Fibroblast of lung (primary cell): ENCODE measurements around the gene PAIP2. TPM values are rescaled to one million over a fixed set of nuclear protein-coding genes. Genes with fewer than 3 reads are reported as not detected.
"Not testable (repeated sequence)": the region's sequence is repeated elsewhere in the genome, so short reads cannot be mapped to it uniquely, and the experiment has no call there.

ENCODE experiments used
- DNase-seq, 2 donors: peaks; one replicate each; pipeline versions ENCODE4 v3.0.0 to v3.0.0-alpha.2; 2010; ENCODE audit warnings: low read depth in 2 of 2
- H2AFZ ChIP-seq: 2 replicates; pipeline ENCODE4 v1.5.1; 2012; ENCODE audit warnings: low read length, control low read depth, inconsistent platforms
- H3K27ac ChIP-seq: 2 replicates; pipeline ENCODE4 v1.5.1; 2011; ENCODE audit warnings: low read length, control low read depth; ENCODE audit not compliant: insufficient read depth
- H3K27me3 ChIP-seq: 2 replicates; pipeline ENCODE4 v1.5.1; 2011; ENCODE audit warnings: mild to moderate bottlenecking, low read length; ENCODE audit not compliant: control insufficient read depth, insufficient read depth
- H3K36me3 ChIP-seq: 2 replicates; pipeline ENCODE4 v1.5.1; 2011; ENCODE audit warnings: low read length; ENCODE audit not compliant: control insufficient read depth, insufficient read depth
- H3K4me1 ChIP-seq: 2 replicates; pipeline ENCODE4 v1.5.1; 2011; ENCODE audit warnings: low read length; ENCODE audit not compliant: control insufficient read depth, insufficient read depth; ENCODE audit errors: extremely low read depth
- H3K4me2 ChIP-seq: 2 replicates; pipeline ENCODE4 v1.5.1; 2011; ENCODE audit warnings: low read length, control low read depth; ENCODE audit not compliant: insufficient read depth; ENCODE audit errors: extremely low read depth
- H3K4me3 ChIP-seq, 4 experiments: fragments of 200-600 bp in 1 of 4; sonication (generic) in 1 of 4; replicated peaks in 1 of 4; 2 replicates each; pipeline ENCODE4 v1.5.1; 2011 to 2016; ENCODE audit warnings: low read length in 4 of 4, low read depth in 3 of 4, mild to moderate bottlenecking in 3 of 4, control low read depth in 2 of 4, inconsistent platforms in 1 of 4, mixed read lengths in 1 of 4; ENCODE audit not compliant: insufficient read depth in 1 of 4; ENCODE audit errors: control extremely low read depth in 1 of 4
- H3K79me2 ChIP-seq: 2 replicates; pipeline ENCODE4 v1.5.1; 2012; ENCODE audit warnings: mild to moderate bottlenecking, low read length, inconsistent platforms; ENCODE audit not compliant: control insufficient read depth, insufficient read depth
- H3K9ac ChIP-seq: 2 replicates; pipeline ENCODE4 v1.5.1; 2011; ENCODE audit warnings: mild to moderate bottlenecking, low read length, control low read depth; ENCODE audit not compliant: insufficient read depth
- H3K9me3 ChIP-seq: 2 replicates; pipeline ENCODE4 v1.5.1; 2012; ENCODE audit warnings: low read depth, low read length; ENCODE audit not compliant: control insufficient read depth, insufficient read depth
- H4K20me1 ChIP-seq: 2 replicates; pipeline ENCODE4 v1.5.1; 2011; ENCODE audit warnings: low read length; ENCODE audit not compliant: control insufficient read depth, insufficient read depth; ENCODE audit errors: extremely low read depth
- CTCF ChIP-seq, 2 donors: IDR thresholded peaks in 1 of 2; conservative IDR thresholded peaks in 1 of 2; 1 replicate in 1 of 2; 2 replicates in 1 of 2; pipeline ENCODE4 v1.5.1; 2011 to 2012; ENCODE audit warnings: low read length in 2 of 2, control low read depth in 1 of 2, inconsistent platforms in 1 of 2, low read depth in 1 of 2, mild to moderate bottlenecking in 1 of 2
- EZH2 ChIP-seq: IDR thresholded peaks from 2 replicates; pipeline ENCODE4 v1.5.1; 2012; ENCODE audit warnings: low read length, control low read depth, mild to moderate bottlenecking; ENCODE audit errors: missing control alignments
- polyA plus RNA-seq, 2 donors: library from polyadenylated mRNA; depleted of rRNA in 1 of 2; stranded (reverse) in 1 of 2; unstranded in 1 of 2; fragments of >200 nt; gene quantifications; 2 replicates each; pipeline ENCODE4 v1.2.1, GENCODE V29; 2011 to 2012; ENCODE audit warnings: missing spikeins in 1 of 2
- total RNA-seq: library from RNA; depleted of rRNA; stranded (reverse); fragments of >200 nt; gene quantifications from 2 replicates; pipeline ENCODE4 v1.2.1, GENCODE V29; 2014

PAIP2 gene
- total and polyA plus RNA-seq, 2 donors (not counting 1 experiment from before 2014, with no cell fraction given), result 59.0 to 105 TPM

- no peak overlapping the region for H2AFZ ChIP-seq
- H3K79me2 ChIP-seq, result peaks cover 63% of the 10 kb centered on the region
- no peak overlapping the region for H3K4me3 ChIP-seq
- H3K4me2 ChIP-seq, result no peak overlapping the region
- no peak for DNase-seq
- H3K9me3 ChIP-seq, result no peaks in the 10 kb centered on the region
- no peaks in the 10 kb centered on the region for H3K27me3 ChIP-seq
- H3K4me1 ChIP-seq, result no peaks in the 10 kb centered on the region
- H3K9ac ChIP-seq, result no peak overlapping the region
- H4K20me1 ChIP-seq, result no peaks in the 10 kb centered on the region
- no peaks in the 10 kb centered on the region for H3K36me3 ChIP-seq
- TF ChIP-seq CTCF (conservative IDR thresholded peaks at IDR 0.05 in 1 of 2, IDR thresholded peaks at IDR 0.05 in 1 of 2; ENCODE audit: low read depth in 1 of 2, low read length in 2 of 2) (no peak), EZH2 (no peak)
- no peak overlapping the region for H3K27ac ChIP-seq
Measured at GRCh38 chr5:139354186-139354585, 12.5 kb downstream of the PAIP2 start.

- peaks cover 59% of the 10 kb centered on the region for H3K79me2 ChIP-seq
- not testable (repeated sequence) for H3K4me3 ChIP-seq, H3K27me3 ChIP-seq, H3K36me3 ChIP-seq, H3K4me1 ChIP-seq, H4K20me1 ChIP-seq, H3K9ac ChIP-seq, DNase-seq, H2AFZ ChIP-seq, H3K27ac ChIP-seq, H3K9me3 ChIP-seq, H3K4me2 ChIP-seq
Measured at GRCh38 chr5:139355900-139356299, 14.2 kb downstream of the PAIP2 start.

- Histone ChIP-seq H3K79me2 (peaks cover 54% of the 10 kb centered on the region), H3K4me1 (no peaks in the 10 kb centered on the region), H2AFZ (no peak overlapping the region), H4K20me1 (no peaks in the 10 kb centered on the region), H3K36me3 (no peaks in the 10 kb centered on the region), H3K9ac (no peak overlapping the region), H3K9me3 (no peaks in the 10 kb centered on the region), H3K27me3 (no peaks in the 10 kb centered on the region), H3K27ac (no peak overlapping the region), H3K4me2 (no peak overlapping the region), H3K4me3 (no peak overlapping the region)
- TF ChIP-seq EZH2 (no peak), CTCF (conservative IDR thresholded peaks at IDR 0.05 in 1 of 2, IDR thresholded peaks at IDR 0.05 in 1 of 2; ENCODE audit: low read depth in 1 of 2, low read length in 2 of 2) (no peak)
- DNase-seq, result no peak
Measured at GRCh38 chr5:139358064-139358463, 16.4 kb downstream of the PAIP2 start.
